PC-9 (cell line): ENCODE results near the gene TMEM120A. TPM values are rescaled to one million over a fixed set of nuclear protein-coding genes. Genes with fewer than 3 reads are reported as not detected.

Experiments
- BruUV-seq: library from RNA; stranded (reverse); fragments of 400-500 nt; replicated peaks from 2 replicates; lab custom pipeline; 2021; lab: Mats Ljungman, UMichigan
- CTCF ChIA-PET: fragments of 300-600 bp; sonication (Branson Sonifier 250); formaldehyde crosslinking; loops from one replicate; lab custom pipeline; 2022; ENCODE audit warnings: antibody characterized with exemption; lab: Charles Lee
- POLR2A ChIA-PET: fragments of 300-600 bp; sonication (Branson Sonifier 250); formaldehyde crosslinking; loops from one replicate; lab custom pipeline; 2022; ENCODE audit warnings: antibody characterized with exemption; ENCODE audit not compliant: unreplicated experiment; lab: Charles Lee
- DNase-seq, 2 experiments: peaks; one replicate each; pipeline versions ENCODE4 v3.0.0 to v3.0.0-alpha.2; 2015 to 2022; ENCODE audit warnings: mixed read lengths in 1 of 2
- H2AFZ ChIP-seq: fragments of 200-600 bp; sonication (generic); 2 replicates; pipeline ENCODE4 v1.8.1; 2017; ENCODE audit warnings: antibody characterized with exemption
- H3F3A ChIP-seq: fragments of 200-600 bp; sonication (generic); 2 replicates; pipeline ENCODE4 v1.8.1; 2017; ENCODE audit warnings: antibody characterized with exemption, mild to moderate bottlenecking, low read depth; ENCODE audit not compliant: insufficient read depth
- H3K27ac ChIP-seq: fragments of 200-600 bp; sonication (generic); 2 replicates; pipeline ENCODE4 v1.6.1; 2016; ENCODE audit warnings: mixed run types
- H3K27me3 ChIP-seq: fragments of 200-600 bp; sonication (generic); 2 replicates; pipeline ENCODE4 v1.6.1; 2016; ENCODE audit warnings: low read depth, mixed run types; ENCODE audit not compliant: insufficient read depth
- H3K36me3 ChIP-seq: fragments of 200-600 bp; sonication (generic); 2 replicates; pipeline ENCODE4 v1.6.1; 2016; ENCODE audit warnings: low read depth, mixed run types
- H3K4me1 ChIP-seq: fragments of 200-600 bp; sonication (generic); replicated peaks from 2 replicates; pipeline ENCODE4 v1.6.1; 2016; ENCODE audit warnings: mixed run types; ENCODE audit not compliant: insufficient read depth
- H3K4me2 ChIP-seq: fragments of 200-600 bp; sonication (generic); 2 replicates; pipeline ENCODE4 v1.6.1; 2017; ENCODE audit warnings: mixed run types
- H3K4me3 ChIP-seq: fragments of 200-600 bp; sonication (generic); 2 replicates; pipeline ENCODE4 v1.6.1; 2016; ENCODE audit warnings: mixed run types
- H3K79me2 ChIP-seq: fragments of 200-600 bp; sonication (generic); 2 replicates; pipeline ENCODE4 v1.6.1; 2017; ENCODE audit warnings: low read depth, mixed run types
- H3K9me2 ChIP-seq: fragments of 200-600 bp; sonication (generic); 2 replicates; pipeline ENCODE4 v1.8.1; 2017; ENCODE audit warnings: mild to moderate bottlenecking; ENCODE audit not compliant: insufficient read depth
- H3K9me3 ChIP-seq: fragments of 200-600 bp; sonication (generic); 2 replicates; pipeline ENCODE4 v1.8.1; 2016; ENCODE audit warnings: low read depth; ENCODE audit not compliant: insufficient read depth
- H4K20me1 ChIP-seq: fragments of 200-600 bp; sonication (generic); 2 replicates; pipeline ENCODE4 v1.8.1; 2017; ENCODE audit not compliant: insufficient read depth
- CTCF ChIP-seq: fragments of 200-600 bp; sonication (generic); conservative IDR thresholded peaks from 2 replicates; pipeline ENCODE4 v1.6.1; 2017; ENCODE audit warnings: mixed run types, antibody characterized with exemption, mild to moderate bottlenecking, moderate library complexity
- EZH2 ChIP-seq: fragments of 200-600 bp; sonication (generic); IDR thresholded peaks from 2 replicates; pipeline ENCODE4 v1.8.0; 2017; ENCODE audit warnings: antibody characterized with exemption, low read depth
- intact Hi-C: fragments of 100-400 bp; cut with micrococcal nuclease; formaldehyde crosslinking; loops from one replicate; pipeline ENCODE4 v1.10.0; 2022; ENCODE audit not compliant: unreplicated experiment
- total RNA-seq: library from RNA; stranded (reverse); gene quantifications from 2 replicates; pipeline ENCODE4 v1.2.3, GENCODE V29; 2021

TMEM120A gene
- total RNA-seq, 1 experiment from 2014 or later = 27.0 TPM

- Histone ChIP-seq H3K36me3 (peaks cover 4% of the 10 kb centered on the region; the same call in 1 of the 2 replicates), H3K79me2 (peaks cover 33% of the 10 kb centered on the region), H3K4me2 (peak overlapping the region; percentile 62), H3K9me3 (peaks cover 5% of the 10 kb centered on the region; the same call in 1 of the 2 replicates), H3K27ac (peak overlapping the region; percentile 83), H3F3A (peaks cover 50% of the 10 kb centered on the region), H4K20me1 (no peaks in the 10 kb centered on the region), H3K9me2 (no peaks in the 10 kb centered on the region), H3K4me1 (peaks cover 47% of the 10 kb centered on the region), H2AFZ (no peak overlapping the region), H3K27me3 (no peaks in the 10 kb centered on the region), H3K4me3 (no peak overlapping the region)
- no peak for DNase-seq
- no peak for TF ChIP-seq EZH2
- TF ChIP-seq CTCF = no peak
- no TSS peak for BruUV-seq
- CTCF ChIA-PET = interaction anchor here (0.6 to 1.2 kb wide), 3 partner anchors 11 to 31 kb away, joined by 3 to 4 read pairs (median 3); no protein-coding TSS in a partner anchor
- intact Hi-C loops = no loop called here
- POLR2A ChIA-PET = interaction anchor here (0.8 kb wide), 1 partner anchor 1580 kb away, joined by 7 read pairs; no protein-coding TSS in a partner anchor
Measured at GRCh38 chr7:75946207-75946855, 48.1 kb downstream of the TMEM120A start.

- Histone ChIP-seq H3K27me3 (no peaks in the 10 kb centered on the region), H4K20me1 (no peaks in the 10 kb centered on the region), H3K9me2 (no peaks in the 10 kb centered on the region), H3K27ac (peak overlapping the region; percentile 83), H3K4me3 (no peak overlapping the region), H3K4me1 (peaks cover 39% of the 10 kb centered on the region), H3K79me2 (peaks cover 36% of the 10 kb centered on the region), H3K4me2 (peak overlapping the region; percentile 62), H3K36me3 (peaks cover 4% of the 10 kb centered on the region; the same call in 1 of the 2 replicates), H3F3A (peaks cover 42% of the 10 kb centered on the region), H3K9me3 (peaks cover 5% of the 10 kb centered on the region; the same call in 1 of the 2 replicates), H2AFZ (no peak overlapping the region)
- no TSS peak for BruUV-seq
- TF ChIP-seq CTCF = no peak; the same call in 1 of the 2 replicates
- TF ChIP-seq EZH2 = no peak
- ChIA-PET POLR2A (interaction anchor here (0.8 kb wide), 1 partner anchor 1581 kb away, joined by 7 read pairs; no protein-coding TSS in a partner anchor), CTCF (interaction anchor here (0.5 to 1.2 kb wide), 3 partner anchors 12 to 30 kb away, joined by 3 to 16 read pairs (median 3); no protein-coding TSS in a partner anchor)
- peak; percentile 50 to 92 for DNase-seq
- intact Hi-C loops = no loop called here
Measured at GRCh38 chr7:75945297-75946168, 48.9 kb downstream of the TMEM120A start.

GRCh38 chr7:75944507-75944906 lies 49.9 kb downstream of the TMEM120A start:
- no peak for DNase-seq
- Histone ChIP-seq H3K9me2 (no peaks in the 10 kb centered on the region), H3K27ac (peak overlapping the region; percentile 83), H3K4me3 (no peak overlapping the region), H3K4me2 (peak overlapping the region; percentile 62), H3K27me3 (no peaks in the 10 kb centered on the region), H3K36me3 (peaks cover 4% of the 10 kb centered on the region; the same call in 1 of the 2 replicates), H3F3A (peaks cover 39% of the 10 kb centered on the region), H2AFZ (no peak overlapping the region), H4K20me1 (no peaks in the 10 kb centered on the region), H3K4me1 (peaks cover 36% of the 10 kb centered on the region), H3K79me2 (peaks cover 43% of the 10 kb centered on the region), H3K9me3 (peaks cover 5% of the 10 kb centered on the region; the same call in 1 of the 2 replicates)
- ChIA-PET POLR2A (no interaction called here), CTCF (no interaction called here)
- intact Hi-C loops = no loop called here
- TF ChIP-seq EZH2 = no peak
- no TSS peak for BruUV-seq
